HepG2 (cell line): Measurements from ENCODE around the gene SCGB2A2. TPM values are rescaled to one million over a fixed set of nuclear protein-coding genes. Genes with fewer than 3 reads are reported as not detected.

Experiments
- AHR ChIP-seq: IDR thresholded peaks from 2 replicates; pipeline ENCODE4 v1.6.1; 2018; ENCODE audit warnings: missing genetic modification reagents, missing compliant biosample characterization
- CENPX ChIP-seq: sonication (generic); formaldehyde crosslinking; IDR thresholded peaks from 2 replicates; pipeline ENCODE4 v1.9.0; 2021; ENCODE audit warnings: mild to moderate bottlenecking, missing genetic modification reagents, moderate library complexity
- EHMT2 ChIP-seq: fragments of 200-600 bp; sonication (generic); IDR thresholded peaks from 2 replicates; pipeline ENCODE4 v1.7.0; 2017; ENCODE audit warnings: antibody characterized with exemption, low read depth, low read length, borderline replicate concordance
- ERF ChIP-seq: IDR thresholded peaks from 2 replicates; pipeline ENCODE4 v1.6.1; 2018; ENCODE audit warnings: missing biosample characterization, missing genetic modification reagents
- FOXP1 ChIP-seq, 2 experiments: fragments of 450-650 bp in 1 of 2; IDR thresholded peaks; 2 replicates each; pipeline ENCODE4 v1.6.1; 2017 to 2018; ENCODE audit warnings: antibody characterized with exemption in 1 of 2
- FOXP4 ChIP-seq: sonication (generic); formaldehyde crosslinking; IDR thresholded peaks from 2 replicates; pipeline ENCODE4 v1.4.0; 2020; ENCODE audit warnings: missing genetic modification reagents
- HDAC1 ChIP-seq: sonication (generic); formaldehyde crosslinking; IDR thresholded peaks from 2 replicates; pipeline ENCODE4 v1.5.1; 2020; ENCODE audit warnings: mild to moderate bottlenecking, missing genetic modification reagents
- KLF16 ChIP-seq, 2 experiments: sonication (generic) in 1 of 2; formaldehyde crosslinking in 1 of 2; IDR thresholded peaks; 2 replicates each; pipeline versions ENCODE4 v1.6.1 to v1.8.0; 2016 to 2023; ENCODE audit warnings: missing genetic modification reagents in 2 of 2, missing compliant biosample characterization in 1 of 2
- KMT2B ChIP-seq: IDR thresholded peaks from 2 replicates; pipeline ENCODE4 v1.6.1; 2016; ENCODE audit warnings: missing genetic modification reagents, missing compliant biosample characterization
- MAFG ChIP-seq: sonication (generic); formaldehyde crosslinking; IDR thresholded peaks from 2 replicates; pipeline ENCODE4 v1.5.1; 2020; ENCODE audit warnings: mild to moderate bottlenecking, missing genetic modification reagents
- MYC ChIP-seq: sonication (generic); formaldehyde crosslinking; IDR thresholded peaks from 2 replicates; pipeline ENCODE4 v1.9.0; 2021; ENCODE audit warnings: missing genetic modification reagents, borderline replicate concordance
- MYNN ChIP-seq: sonication (generic); formaldehyde crosslinking; IDR thresholded peaks from 2 replicates; pipeline ENCODE4 v1.4.0; 2020; ENCODE audit warnings: mild to moderate bottlenecking, low read depth, missing genetic modification reagents
- NPAS2 ChIP-seq: sonication (generic); formaldehyde crosslinking; IDR thresholded peaks from 2 replicates; pipeline ENCODE4 v1.8.0; 2022; ENCODE audit warnings: mild to moderate bottlenecking, missing genetic modification reagents, borderline replicate concordance
- PHF5A ChIP-seq: IDR thresholded peaks from one replicate; pipeline ENCODE4 v1.6.1; 2018; ENCODE audit warnings: low read depth, missing genetic modification reagents; ENCODE audit not compliant: unreplicated experiment
- REST ChIP-seq, 2 experiments: IDR thresholded peaks; 2 replicates each; pipeline ENCODE4 v1.6.1; 2011 to 2012; ENCODE audit warnings: low read length in 2 of 2, borderline replicate concordance in 1 of 2, low read depth in 1 of 2, mild to moderate bottlenecking in 1 of 2, moderate library complexity in 1 of 2
- SP2 ChIP-seq: sonication (generic); formaldehyde crosslinking; IDR thresholded peaks from 2 replicates; pipeline ENCODE4 v1.5.1; 2020; ENCODE audit warnings: mild to moderate bottlenecking, missing genetic modification reagents
- TCF7L2 ChIP-seq: IDR thresholded peaks from 2 replicates; pipeline ENCODE4 v1.6.1; 2011; ENCODE audit warnings: mild to moderate bottlenecking, low read depth, low read length, moderate library complexity
- TMF1 ChIP-seq: sonication (generic); formaldehyde crosslinking; IDR thresholded peaks from 2 replicates; pipeline ENCODE4 v1.8.1; 2022; ENCODE audit warnings: low read depth, missing genetic modification reagents
- ZFP37 ChIP-seq: sonication (generic); formaldehyde crosslinking; IDR thresholded peaks from 2 replicates; pipeline ENCODE4 v1.4.0; 2020; ENCODE audit warnings: missing genetic modification reagents, borderline replicate concordance
- ZNF12 ChIP-seq: sonication (generic); formaldehyde crosslinking; IDR thresholded peaks from 2 replicates; pipeline ENCODE4 v1.5.0; 2020; ENCODE audit warnings: missing genetic modification reagents
- ZNF251 ChIP-seq: sonication (generic); formaldehyde crosslinking; IDR thresholded peaks from 2 replicates; pipeline ENCODE4 v1.9.0; 2021; ENCODE audit warnings: mild to moderate bottlenecking, missing genetic modification reagents
- ZNF672 ChIP-seq: sonication (generic); formaldehyde crosslinking; IDR thresholded peaks from 2 replicates; pipeline ENCODE4 v1.8.1; 2022; ENCODE audit warnings: missing genetic modification reagents
- ZNF710 ChIP-seq: sonication (generic); formaldehyde crosslinking; IDR thresholded peaks from 2 replicates; pipeline ENCODE4 v1.5.0; 2020; ENCODE audit warnings: mild to moderate bottlenecking, missing genetic modification reagents, borderline replicate concordance
- ZNF773 ChIP-seq: sonication (generic); formaldehyde crosslinking; IDR thresholded peaks from 2 replicates; pipeline ENCODE4 v1.4.0; 2020; ENCODE audit warnings: missing genetic modification reagents, borderline replicate concordance
- ZSCAN21 ChIP-seq: sonication (generic); formaldehyde crosslinking; IDR thresholded peaks from 2 replicates; pipeline ENCODE4 v1.8.0; 2022; ENCODE audit warnings: mild to moderate bottlenecking, missing genetic modification reagents, moderate library complexity, borderline replicate concordance
- polyA plus RNA-seq, 8 experiments: library from polyadenylated mRNA; depleted of rRNA in 3 of 8; stranded (reverse) in 7 of 8; unstranded in 1 of 8; fragments of >200 nt; fragmentation: Illumina TruSeq in 4 of 8; extraction: Trizol in 4 of 8; gene quantifications; 2 replicates each; pipeline versions ENCODE4 v1.2.1 to v1.2.3, GENCODE V29; 2011 to 2016; ENCODE audit warnings: low read depth in 4 of 8, missing spikeins in 1 of 8, mixed read lengths in 1 of 8; ENCODE audit not compliant: insufficient read depth in 1 of 8
- total RNA-seq, 5 experiments: library from RNA; depleted of rRNA; stranded (reverse); fragments of >200 nt; fragmentation: Illumina TruSeq; extraction: Trizol; gene quantifications; 2 replicates each; pipeline ENCODE4 v1.2.3, GENCODE V29; 2016; ENCODE audit warnings: low read depth in 1 of 5

Gene SCGB2A2
- total and polyA plus RNA-seq, 2 of the 13 experiments (the other 11 are each of a cell fraction or from before 2014, with no cell fraction given), result 0.12 TPM; not detected in 1

GRCh38 chr11:62295504-62295903 lies 25.5 kb downstream of the SCGB2A2 start (continued):
- TF ChIP-seq ZNF251 (CRISPR knock-in tag) (no peak), FOXP1 (IDR thresholded peaks at IDR 0.05) (no peak), FOXP1 (CRISPR knock-in tag; IDR thresholded peaks at IDR 0.05) (no peak), NPAS2 (no peak), MYC (CRISPR knock-in tag) (0 out of 2 replicates have a peak, but pooled peaks have one; percentile 20), ZSCAN21 (CRISPR knock-in tag) (0 out of 2 replicates have a peak, but pooled peaks have one; percentile 34), MYNN (CRISPR knock-in tag) (no peak), CENPX (CRISPR knock-in tag) (no peak), AHR (no peak), ZNF710 (CRISPR knock-in tag) (no peak), KMT2B (no peak), REST (IDR thresholded peaks at IDR 0.05; ENCODE audit: borderline replicate concordance in 1 of 2, low read depth in 1 of 2, low read length in 2 of 2) (peak; percentile 71 to 95), MAFG (no peak), ERF (peak; percentile 44; the same call in 1 of the 2 replicates), SP2 (CRISPR knock-in tag) (no peak), TCF7L2 (no peak), ZNF672 (CRISPR knock-in tag) (no peak), ZFP37 (peak; percentile 74; the same call in 1 of the 2 replicates), FOXP4 (CRISPR knock-in tag) (no peak), TMF1 (CRISPR knock-in tag) (no peak), PHF5A (CRISPR knock-in tag) (no peak), EHMT2 (peak; percentile 66; the same call in 1 of the 2 replicates), ZNF773 (CRISPR knock-in tag) (0 out of 2 replicates have a peak, but pooled peaks have one; percentile 31), HDAC1 (CRISPR knock-in tag) (no peak), ZNF12 (CRISPR knock-in tag) (0 out of 2 replicates have a peak, but pooled peaks have one; percentile 14), KLF16 (CRISPR knock-in tag; IDR thresholded peaks at IDR 0.05) (peak in 1 of 2 experiments; percentile 54; a peak in 1 of 4 replicates)
